SH-SY5Y (cell line): Measurements from ENCODE around the gene CDH22.

Source experiments
- GATA2 ChIP-seq: IDR thresholded peaks from 2 replicates; pipeline ENCODE4 v1.6.1; 2011; ENCODE audit warnings: mild to moderate bottlenecking, low read depth, low read length
- GATA3 ChIP-seq: IDR thresholded peaks from 2 replicates; pipeline ENCODE4 v1.6.1; 2011; ENCODE audit warnings: low read depth, mild to moderate bottlenecking, low read length, moderate library complexity

The CDH22 gene

GRCh38 chr20:46195264-46196036 is 112.8 kb downstream of the CDH22 start:
- no peak for TF ChIP-seq GATA3
- no peak for TF ChIP-seq GATA2

- TF ChIP-seq GATA3 (no peak), GATA2 (no peak)
Observed at GRCh38 chr20:46194409-46194808, 113.9 kb downstream of the CDH22 start.

DNA sequence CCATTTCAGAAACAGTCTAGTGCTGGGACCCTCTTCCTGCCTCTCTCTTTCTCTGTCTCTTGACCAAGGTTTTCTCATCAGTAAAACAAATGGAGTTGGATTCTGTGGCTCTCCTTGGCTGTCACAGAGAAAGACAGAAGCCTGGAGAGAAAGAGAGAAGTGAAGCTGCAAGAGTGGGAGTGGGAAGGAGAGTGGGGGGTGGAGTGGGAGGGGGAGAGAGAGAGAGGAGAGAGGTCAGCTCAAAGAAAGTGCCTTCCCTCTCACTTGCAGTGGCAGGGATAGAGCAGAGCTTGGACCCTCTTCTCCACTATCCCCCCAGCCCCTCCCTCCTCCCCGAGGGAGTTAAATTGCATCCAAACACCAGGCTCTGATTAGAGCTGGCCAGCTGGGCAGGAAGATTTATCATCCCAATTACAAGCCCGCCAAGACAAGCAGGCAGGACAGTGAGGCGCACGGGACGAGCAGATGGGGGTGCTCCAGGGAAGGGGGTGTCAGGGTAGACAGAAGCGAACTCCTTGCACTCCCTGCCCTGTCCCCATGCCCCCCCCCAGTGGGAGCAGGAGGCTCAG is 115.8 kb downstream of the CDH22 start:
- TF ChIP-seq GATA2 (no peak), GATA3 (no peak)

DNA sequence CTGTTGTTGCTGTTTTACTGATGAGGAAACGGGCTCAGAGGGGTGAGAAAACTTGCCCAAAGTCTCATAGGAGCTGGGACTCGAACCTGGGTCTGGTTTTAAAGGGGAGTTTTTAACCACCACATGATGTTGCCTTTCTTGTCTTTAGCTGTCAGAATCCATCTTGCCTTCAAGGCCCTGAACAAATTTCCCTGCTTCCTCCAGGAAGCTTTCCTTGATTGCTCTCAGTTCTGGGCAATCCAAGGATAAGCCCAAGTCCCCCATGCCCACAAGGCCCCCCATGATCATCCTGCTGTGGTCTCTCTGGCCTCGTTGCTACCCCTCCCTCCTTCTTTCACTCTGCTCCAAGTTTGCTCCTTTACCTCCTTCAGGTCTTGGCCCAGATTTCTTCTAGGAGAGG is 116.7 kb downstream of the CDH22 start:
- TF ChIP-seq GATA3 (no peak), GATA2 (no peak)

GRCh38 chr20:46191168-46191540 is 117.1 kb downstream of the CDH22 start:
- TF ChIP-seq GATA2 (no peak), GATA3 (no peak)

DNA sequence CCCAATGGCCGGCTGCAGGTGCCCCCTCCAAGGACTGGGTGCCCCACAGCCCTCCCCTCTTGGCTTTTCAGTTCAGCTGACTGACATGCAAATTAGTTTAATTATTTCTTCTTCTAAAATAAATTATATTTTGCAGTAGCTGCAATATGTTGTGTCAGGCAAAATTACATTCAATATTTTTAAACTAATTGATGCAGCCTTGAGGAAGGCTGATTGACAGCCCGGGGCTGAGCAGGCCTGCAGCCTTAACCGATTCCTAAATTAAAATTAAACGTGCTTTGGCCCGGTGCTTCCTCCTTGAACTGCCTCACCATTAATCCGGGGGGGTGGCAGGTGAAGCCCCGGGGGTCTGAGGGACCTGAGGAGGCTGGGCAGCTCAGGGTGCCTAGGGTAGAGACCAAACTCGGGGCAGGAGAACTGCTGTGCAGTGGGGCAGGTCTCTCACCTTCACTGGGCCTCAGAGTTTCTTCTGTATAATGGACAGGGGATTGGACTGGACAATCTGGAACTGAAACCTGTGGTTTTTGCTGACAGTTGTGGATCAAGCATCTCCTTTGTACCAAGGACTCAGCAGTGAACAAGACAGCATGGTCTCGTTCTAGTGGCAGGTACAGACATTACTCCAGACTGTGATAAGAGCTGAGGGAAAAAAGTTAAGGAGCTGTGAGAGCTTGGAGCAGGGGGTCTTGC is 117.7 kb downstream of the CDH22 start:
- TF ChIP-seq GATA2, result no peak
- TF ChIP-seq GATA3, result no peak

DNA sequence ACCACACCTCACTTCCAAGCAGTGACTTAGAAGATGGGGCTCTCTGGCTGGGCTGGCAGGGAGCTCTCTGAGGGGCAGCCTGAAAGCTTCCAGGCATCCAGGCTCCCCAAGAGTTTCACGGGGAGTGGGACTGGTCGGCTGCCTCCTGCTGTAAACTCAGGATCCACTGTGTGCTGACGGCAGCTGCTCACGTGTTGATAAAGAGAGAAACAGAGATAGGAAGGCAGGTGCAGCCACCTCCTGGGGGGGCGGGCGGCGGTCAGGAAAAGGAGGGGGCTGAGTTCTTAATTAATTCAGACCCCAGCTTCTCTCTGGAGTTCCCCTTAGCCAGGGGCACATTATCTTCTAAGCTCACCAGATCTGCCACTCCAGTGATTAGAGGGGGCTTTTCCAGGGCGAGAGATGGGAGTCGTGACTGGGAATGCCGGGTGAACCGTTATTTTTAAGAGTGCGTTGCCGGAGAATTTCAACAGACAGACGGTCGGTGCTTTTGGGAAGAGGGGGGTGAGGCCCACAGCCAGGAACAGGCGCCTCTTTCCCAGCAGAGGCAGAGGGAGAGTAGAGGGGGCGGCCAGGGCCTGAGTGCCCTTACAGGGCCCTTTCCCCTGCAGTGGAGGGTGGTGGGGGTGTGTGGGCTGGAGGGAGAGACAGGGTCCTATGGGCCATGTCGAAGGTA is 119.3 kb downstream of the CDH22 start:
- TF ChIP-seq GATA3 (no peak), GATA2 (no peak)

- TF ChIP-seq GATA3 (no peak), GATA2 (no peak)
Observed at GRCh38 chr20:46186210-46186609, 122.1 kb downstream of the CDH22 start.

DNA sequence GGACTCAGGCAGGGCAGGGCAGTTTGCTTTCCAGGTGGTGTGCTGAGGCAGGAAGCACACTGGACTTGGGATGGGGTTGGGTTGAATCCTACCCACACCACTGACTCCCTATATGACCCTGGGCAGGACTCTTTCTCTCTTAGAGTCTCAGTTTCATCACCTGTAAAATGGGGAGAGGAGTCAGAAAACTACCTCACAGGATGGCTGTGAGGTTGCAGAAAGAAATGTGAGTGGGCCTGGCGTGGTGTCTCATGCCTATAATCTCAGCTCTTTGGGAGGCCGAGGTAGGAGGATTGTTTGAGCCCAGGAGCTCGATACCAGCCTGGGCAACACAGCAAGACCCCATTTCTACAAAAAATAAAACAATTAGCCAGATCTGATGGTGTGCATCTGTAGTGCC is 122.9 kb downstream of the CDH22 start:
- no peak for TF ChIP-seq GATA2

DNA sequence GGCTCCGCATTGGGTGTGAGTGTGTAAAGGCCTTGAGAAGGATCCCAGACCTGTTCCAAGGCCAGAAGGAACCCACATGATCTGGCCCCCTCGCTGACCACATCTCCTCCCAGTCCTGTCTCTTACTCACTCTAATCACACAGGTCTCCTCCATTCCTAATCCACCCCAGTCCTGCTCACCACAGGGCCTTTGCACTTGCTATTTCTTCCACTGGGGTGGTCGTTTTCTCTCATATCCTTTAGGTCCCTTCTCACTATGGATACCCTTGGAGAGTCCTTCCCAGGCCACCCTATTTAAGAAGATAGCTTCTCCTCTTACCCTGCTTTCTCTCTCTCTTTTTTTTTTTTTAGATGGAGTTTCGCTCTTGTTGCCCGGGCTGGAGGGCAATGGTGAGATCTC is 124.5 kb downstream of the CDH22 start:
- TF ChIP-seq GATA3 (no peak), GATA2 (no peak)

DNA sequence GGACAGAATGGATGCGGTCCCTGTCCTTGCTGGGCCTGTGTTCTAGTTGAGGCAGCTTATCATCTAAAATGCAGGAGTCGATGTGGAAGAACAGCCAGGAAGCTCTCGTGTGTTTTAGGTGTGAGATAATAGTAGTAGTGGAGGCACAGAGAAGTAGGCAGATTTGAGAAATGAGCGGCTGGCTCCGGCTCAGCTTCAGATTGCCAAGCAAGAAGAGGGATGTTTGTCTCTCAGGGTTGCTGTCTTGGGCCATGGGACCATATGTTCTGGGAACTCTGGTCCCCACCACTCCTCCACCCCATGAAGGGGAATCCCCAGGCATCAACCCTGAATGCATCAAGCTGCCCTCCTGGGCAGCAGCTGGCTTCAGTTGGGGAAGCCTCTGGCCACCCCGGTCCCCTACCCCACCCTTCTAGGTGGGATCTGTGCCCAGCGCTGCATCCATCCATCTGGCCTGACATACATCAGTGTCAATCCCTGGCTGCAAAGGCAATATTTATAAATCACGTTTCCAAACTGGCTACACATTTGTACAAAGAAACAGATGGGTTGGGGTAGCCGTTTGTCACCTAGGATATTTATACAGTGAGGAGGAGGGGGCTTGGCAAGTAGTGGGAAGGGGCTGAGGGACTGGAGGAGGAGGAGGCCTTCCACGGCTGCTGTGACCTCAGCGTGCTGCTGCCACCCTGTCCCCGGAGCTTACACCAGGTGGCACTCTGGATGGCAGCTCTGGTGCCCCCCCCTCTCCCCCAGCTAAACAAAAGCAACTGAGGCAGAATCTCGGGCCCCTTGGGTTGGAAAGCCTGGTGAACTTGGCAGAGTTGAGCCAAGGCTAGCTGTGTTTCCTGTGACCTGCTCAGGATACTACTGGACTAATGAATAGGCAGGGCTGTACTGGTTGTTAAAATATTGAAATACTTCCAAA is 125.8 kb downstream of the CDH22 start:
- TF ChIP-seq GATA2 (no peak), GATA3 (no peak)

GRCh38 chr20:46179862-46180261 is 128.4 kb downstream of the CDH22 start:
- TF ChIP-seq GATA3, result no peak
- no peak for TF ChIP-seq GATA2

DNA sequence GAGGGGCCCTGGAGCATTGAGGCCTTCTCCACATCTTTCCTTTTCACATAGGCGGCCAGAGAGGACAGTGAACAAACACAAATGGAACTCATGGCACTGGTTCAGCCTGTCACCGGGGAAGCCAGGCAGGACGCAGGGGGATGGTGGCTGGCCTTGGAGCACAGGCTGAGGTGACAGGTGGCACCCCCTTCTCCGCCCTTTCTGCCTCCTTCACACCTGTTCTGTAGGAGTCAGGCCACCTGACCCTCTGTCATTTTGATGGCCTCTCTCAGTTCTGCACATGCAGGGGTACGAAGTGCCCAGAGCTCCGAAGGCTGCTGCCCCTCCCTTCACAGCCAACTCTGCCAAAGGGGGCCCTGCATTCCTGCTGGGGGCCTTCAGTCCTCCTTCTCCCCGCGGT is 129.4 kb downstream of the CDH22 start:
- no peak for TF ChIP-seq GATA2
- TF ChIP-seq GATA3, result no peak

- TF ChIP-seq GATA2, result no peak
- no peak for TF ChIP-seq GATA3
Observed at GRCh38 chr20:46177768-46178167, 130.5 kb downstream of the CDH22 start.
